HepG2 (cell line): ENCODE results near the gene FNDC3B. TPM values are rescaled to one million over a fixed set of nuclear protein-coding genes. Genes with fewer than 3 reads are reported as not detected.

Experiments used
- ATAC-seq: fragments of 200-7000 bp; cut with Tn5 transposase; 3 replicates; pipeline ENCODE4 v1.9.1; 2020; ENCODE audit warnings: mild to moderate bottlenecking, moderate library complexity
- BruUV-seq: library from RNA; stranded (reverse); fragments of 400-500 nt; replicated peaks from 2 replicates; lab custom pipeline; 2021; lab: Mats Ljungman, UMichigan
- CTCF ChIA-PET: fragments of 300-600 bp; formaldehyde crosslinking; extraction: SDS; loops from one replicate; lab custom pipeline; 2021; ENCODE audit warnings: low total read pairs, inconsistent platforms, low intra/inter-chr PET ratio; lab: Yijun Ruan, JAX
- POLR2A ChIA-PET: fragments of 350-600 bp; sonication (Branson Sonifier 250); formaldehyde crosslinking; loops from one replicate; lab custom pipeline; 2020; ENCODE audit warnings: antibody characterized with exemption, inconsistent platforms; lab: Yijun Ruan, JAX
- DNase-seq: peaks from one replicate; pipeline ENCODE4 v3.0.0-alpha.2; 2015; ENCODE audit warnings: low spot score
- FAIRE-seq: peaks from 3 replicates; lab custom pipeline; 2011; peaks lifted over from hg19 to GRCh38; lab: Jason Lieb, UNC
- H2AFZ ChIP-seq: one replicate; pipeline ENCODE4 v1.6.1; 2011; ENCODE audit warnings: low read length, inconsistent platforms
- H3K27ac ChIP-seq: fragments of 300-600 bp; 3 replicates; pipeline ENCODE4 v1.8.0; 2011; ENCODE audit warnings: mixed run types, mild to moderate bottlenecking, mixed read lengths, low read length, inconsistent platforms; ENCODE audit not compliant: insufficient read depth; ENCODE audit errors: extremely low read length
- H3K27me3 ChIP-seq, 2 experiments: fragments of 200-600 bp in 1 of 2; 2 replicates in 1 of 2; 3 replicates in 1 of 2; pipeline versions ENCODE4 v1.6.0 to v1.8.0; 2011; ENCODE audit warnings: low read length in 2 of 2, mild to moderate bottlenecking in 2 of 2, moderate library complexity in 2 of 2, inconsistent platforms in 1 of 2; ENCODE audit not compliant: insufficient read depth in 2 of 2, control insufficient read depth in 1 of 2
- H3K36me3 ChIP-seq, 2 experiments: fragments of 200-600 bp in 1 of 2; replicated peaks in 1 of 2; 2 replicates in 1 of 2; 3 replicates in 1 of 2; pipeline versions ENCODE4 v1.5.1 to v1.8.0; 2011; ENCODE audit warnings: low read length in 2 of 2, inconsistent platforms in 1 of 2; ENCODE audit not compliant: insufficient read depth in 2 of 2, control insufficient read depth in 1 of 2
- H3K4me1 ChIP-seq: 2 replicates; pipeline ENCODE4 v1.5.1; 2012; ENCODE audit warnings: low read length, inconsistent platforms; ENCODE audit not compliant: insufficient read depth
- H3K4me2 ChIP-seq: 2 replicates; pipeline ENCODE4 v1.6.0; 2011; ENCODE audit warnings: low read depth, low read length, inconsistent platforms
- H3K4me3 ChIP-seq, 3 experiments: fragments of 200-600 bp in 1 of 3; sonication (generic), shearing (Covaris generic) in 1 of 3; replicated peaks in 1 of 3; 2 replicates each; pipeline ENCODE4 v1.5.1; 2011 to 2016; ENCODE audit warnings: low read length in 3 of 3, inconsistent platforms in 2 of 3, low read depth in 2 of 3, mild to moderate bottlenecking in 2 of 3, control low read depth in 1 of 3, mixed read lengths in 1 of 3; ENCODE audit not compliant: insufficient read depth in 1 of 3
- H3K79me2 ChIP-seq: one replicate; pipeline ENCODE4 v1.6.1; 2011; ENCODE audit warnings: low read length, inconsistent platforms; ENCODE audit not compliant: insufficient read depth
- H3K9ac ChIP-seq: 2 replicates; pipeline ENCODE4 v1.6.0; 2011; ENCODE audit warnings: mild to moderate bottlenecking, low read depth, low read length, inconsistent platforms; ENCODE audit not compliant: insufficient read depth
- H3K9me3 ChIP-seq: 2 replicates; pipeline ENCODE4 v1.5.1; 2012; ENCODE audit warnings: mild to moderate bottlenecking, low read length
- H4K20me1 ChIP-seq: 2 replicates; pipeline ENCODE4 v1.6.0; 2011; ENCODE audit warnings: inconsistent platforms, mild to moderate bottlenecking, low read length, moderate library complexity; ENCODE audit not compliant: insufficient read depth
- AGO2 ChIP-seq: fragments of 200-400 bp; formaldehyde crosslinking; optimal IDR thresholded peaks from 2 replicates; pipeline ENCODE3; 2017; ENCODE audit warnings: mild to moderate bottlenecking, low read depth, low read length, moderate library complexity
- DR1 ChIP-seq: sonication (generic); formaldehyde crosslinking; IDR thresholded peaks from 2 replicates; pipeline ENCODE4 v1.8.0; 2021; ENCODE audit warnings: mild to moderate bottlenecking, missing genetic modification reagents, inconsistent platforms
- MBD4 ChIP-seq: IDR thresholded peaks from 2 replicates; pipeline ENCODE4 v1.6.1; 2012; ENCODE audit warnings: low read length, inconsistent platforms, borderline replicate concordance
- SRY ChIP-seq: sonication (generic); formaldehyde crosslinking; IDR thresholded peaks from 2 replicates; pipeline ENCODE4 v1.8.0; 2022; ENCODE audit warnings: mild to moderate bottlenecking, missing genetic modification reagents
- SUZ12 ChIP-seq: fragments of 150-350 bp; IDR thresholded peaks from 2 replicates; pipeline ENCODE4 v1.6.1; 2014; ENCODE audit warnings: low read depth, low read length
- ZBTB40 ChIP-seq, 2 experiments: fragments of 450-650 bp in 1 of 2; sonication (generic) in 1 of 2; formaldehyde crosslinking in 1 of 2; IDR thresholded peaks; 2 replicates each; pipeline versions ENCODE4 v1.6.1 to v1.8.0; 2016 to 2022; ENCODE audit warnings: antibody characterized with exemption in 1 of 2, mild to moderate bottlenecking in 1 of 2, missing genetic modification reagents in 1 of 2
- ZFP1 ChIP-seq: IDR thresholded peaks from 2 replicates; pipeline ENCODE4 v1.6.1; 2016
- ZNF142 ChIP-seq: sonication (generic); formaldehyde crosslinking; IDR thresholded peaks from 2 replicates; pipeline ENCODE4 v1.4.0; 2020; ENCODE audit warnings: missing genetic modification reagents
- ZNF354B ChIP-seq: sonication (generic); formaldehyde crosslinking; IDR thresholded peaks from 2 replicates; pipeline ENCODE4 v1.8.0; 2022; ENCODE audit warnings: mild to moderate bottlenecking, missing genetic modification reagents
- ZNF546 ChIP-seq: sonication (generic); formaldehyde crosslinking; conservative IDR thresholded peaks from 2 replicates; pipeline ENCODE4 v1.8.1; 2023; ENCODE audit warnings: mild to moderate bottlenecking, missing genetic modification reagents
- ZNF552 ChIP-seq: sonication (generic); formaldehyde crosslinking; IDR thresholded peaks from 2 replicates; pipeline ENCODE4 v1.9.0; 2022; ENCODE audit warnings: missing genetic modification reagents, mild to moderate bottlenecking, borderline replicate concordance
- WGBS: methylation state at CpG from one replicate; pipeline ENCODE4 v1.1.6; 2017; ENCODE audit warnings: low lambda C conversion rate; 5-methylcytosine and 5-hydroxymethylcytosine counted together
- in situ Hi-C: cut with HindIII; loops from 2 replicates; pipeline ENCODE4 v1.10.0; 2017; ENCODE audit warnings: low pct_unique_long_range_greater_than_20kb; ENCODE audit not compliant: extremely low pct_ligation_motif_present
- intact Hi-C: fragments of 100-400 bp; cut with micrococcal nuclease; formaldehyde crosslinking; loops from one replicate; pipeline ENCODE4 v1.10.0; 2022; ENCODE audit not compliant: unreplicated experiment
- polyA plus RNA-seq, 8 experiments: library from polyadenylated mRNA; depleted of rRNA in 3 of 8; stranded (reverse) in 7 of 8; unstranded in 1 of 8; fragments of >200 nt; fragmentation: Illumina TruSeq in 4 of 8; extraction: Trizol in 4 of 8; gene quantifications; 2 replicates each; pipeline versions ENCODE4 v1.2.1 to v1.2.3, GENCODE V29; 2011 to 2016; ENCODE audit warnings: low read depth in 4 of 8, missing spikeins in 1 of 8, mixed read lengths in 1 of 8; ENCODE audit not compliant: insufficient read depth in 1 of 8
- total RNA-seq, 5 experiments: library from RNA; depleted of rRNA; stranded (reverse); fragments of >200 nt; fragmentation: Illumina TruSeq; extraction: Trizol; gene quantifications; 2 replicates each; pipeline ENCODE4 v1.2.3, GENCODE V29; 2016; ENCODE audit warnings: low read depth in 1 of 5

Gene FNDC3B
- total and polyA plus RNA-seq, 2 of the 13 experiments (the other 11 are each of a cell fraction or from before 2014, with no cell fraction given), result 74.8 to 103 TPM

GRCh38 chr3:172288651-172289050 lies 249.3 kb downstream of the FNDC3B start:
- Histone ChIP-seq H3K4me1 (peaks cover 24% of the 10 kb centered on the region), H3K9ac (no peak overlapping the region), H3K9me3 (no peaks in the 10 kb centered on the region), H4K20me1 (peaks cover 97% of the 10 kb centered on the region), H3K4me2 (no peak overlapping the region), H3K36me3 (peaks cover 36 to 98% of the 10 kb centered on the region in 2 experiments), H2AFZ (no peak overlapping the region), H3K27me3 (no peaks in the 10 kb centered on the region), H3K4me3 (no peak overlapping the region), H3K27ac (no peak overlapping the region), H3K79me2 (peaks cover 69% of the 10 kb centered on the region)
- BruUV-seq, result no TSS peak
- CTCF ChIA-PET, result no interaction called here
- DNase-seq (no peak), ATAC-seq (no peak), FAIRE-seq (no peak)
- intact Hi-C loops (no loop called here), in situ Hi-C loops (no loop called here)
- WGBS, result 94% methylated on average over 4 of the region's 4 CpGs
- POLR2A ChIA-PET, result no interaction called here
- TF ChIP-seq ZNF552 (CRISPR knock-in tag) (no peak), SRY (no peak), AGO2 (peak; percentile 29), ZNF142 (CRISPR knock-in tag) (no peak), SUZ12 (no peak), ZBTB40 (IDR thresholded peaks at IDR 0.05) (no peak), ZBTB40 (CRISPR knock-in tag; IDR thresholded peaks at IDR 0.05) (no peak), ZFP1 (no peak), ZNF546 (CRISPR knock-in tag) (no peak), ZNF354B (no peak), MBD4 (no peak), DR1 (no peak)
